DND-41 (cell line): ENCODE results near the gene UGDH.

Experiments used
- ATAC-seq: fragments of 200-7000 bp; cut with Tn5 transposase; 3 replicates; pipeline ENCODE4 v1.9.1; 2021; ENCODE audit warnings: low read depth; ENCODE audit not compliant: insufficient read depth
- DNase-seq: peaks from one replicate; pipeline ENCODE4 v3.0.0-alpha.2; 2020
- H2AFZ ChIP-seq: 2 replicates; pipeline ENCODE4 v1.6.0; 2012; ENCODE audit warnings: low read depth, low read length
- H3K27ac ChIP-seq: 2 replicates; pipeline ENCODE4 v1.5.1; 2012; ENCODE audit warnings: low read length, inconsistent platforms
- H3K27me3 ChIP-seq: fragments of 200-600 bp; sonication (generic); 2 replicates; pipeline ENCODE4 v1.6.0; 2012; ENCODE audit warnings: low read length, mild to moderate bottlenecking, inconsistent platforms; ENCODE audit not compliant: insufficient read depth, poor library complexity
- H3K36me3 ChIP-seq: 2 replicates; pipeline ENCODE4 v1.5.1; 2012; ENCODE audit warnings: low read length, inconsistent platforms; ENCODE audit not compliant: insufficient read depth
- H3K4me1 ChIP-seq: 2 replicates; pipeline ENCODE4 v1.5.1; 2012; ENCODE audit warnings: mild to moderate bottlenecking, low read length; ENCODE audit not compliant: insufficient read depth
- H3K4me2 ChIP-seq: 2 replicates; pipeline ENCODE4 v1.6.0; 2012; ENCODE audit warnings: mild to moderate bottlenecking, moderate library complexity, low read length, inconsistent platforms; ENCODE audit not compliant: insufficient read depth
- H3K4me3 ChIP-seq, 2 experiments: fragments of 200-600 bp in 1 of 2; shearing (Covaris generic) in 1 of 2; 2 replicates each; pipeline ENCODE4 v1.5.1; 2012 to 2016; ENCODE audit warnings: inconsistent platforms in 2 of 2, low read length in 2 of 2, mild to moderate bottlenecking in 2 of 2, low read depth in 1 of 2, moderate library complexity in 1 of 2
- H3K79me2 ChIP-seq: 2 replicates; pipeline ENCODE4 v1.6.0; 2012; ENCODE audit warnings: low read length, inconsistent platforms; ENCODE audit not compliant: insufficient read depth
- H3K9ac ChIP-seq: 2 replicates; pipeline ENCODE4 v1.6.0; 2012; ENCODE audit warnings: low read depth, mild to moderate bottlenecking, inconsistent platforms, low read length, moderate library complexity
- H3K9me3 ChIP-seq: 2 replicates; pipeline ENCODE4 v1.5.1; 2012; ENCODE audit warnings: low read length, moderate library complexity, mild to moderate bottlenecking, inconsistent platforms; ENCODE audit not compliant: insufficient read depth, severe bottlenecking
- H4K20me1 ChIP-seq: 2 replicates; pipeline ENCODE4 v1.6.0; 2012; ENCODE audit warnings: low read length; ENCODE audit not compliant: insufficient read depth
- EZH2 ChIP-seq: IDR thresholded peaks from 3 replicates; pipeline ENCODE4 v1.6.1; 2012; ENCODE audit warnings: borderline replicate concordance, low read depth, mild to moderate bottlenecking, moderate library complexity, low read length, inconsistent platforms; ENCODE audit not compliant: severe bottlenecking
- TF ChIP-seq, protein P1 (sequence below): IDR thresholded peaks from 2 replicates; pipeline ENCODE4 v1.5.1; 2012; ENCODE audit warnings: borderline replicate concordance, low read length, moderate library complexity, mild to moderate bottlenecking; ENCODE audit not compliant: poor library complexity, severe bottlenecking; ENCODE audit errors: extremely low read depth

Gene UGDH

GRCh38 chr4:39456946-39457763, 70.1 kb downstream of the UGDH start:
- peaks cover 64% of the 10 kb centered on the region for H3K36me3 ChIP-seq
- H4K20me1 ChIP-seq = peaks cover 53% of the 10 kb centered on the region
- H3K9ac ChIP-seq = peak overlapping the region; percentile 88
- H2AFZ ChIP-seq = no peak overlapping the region
- H3K27me3 ChIP-seq = no peaks in the 10 kb centered on the region
- DNase-seq (no peak), ATAC-seq (no peak)
- no peaks in the 10 kb centered on the region for H3K9me3 ChIP-seq
- TF ChIP-seq, protein P1, sequence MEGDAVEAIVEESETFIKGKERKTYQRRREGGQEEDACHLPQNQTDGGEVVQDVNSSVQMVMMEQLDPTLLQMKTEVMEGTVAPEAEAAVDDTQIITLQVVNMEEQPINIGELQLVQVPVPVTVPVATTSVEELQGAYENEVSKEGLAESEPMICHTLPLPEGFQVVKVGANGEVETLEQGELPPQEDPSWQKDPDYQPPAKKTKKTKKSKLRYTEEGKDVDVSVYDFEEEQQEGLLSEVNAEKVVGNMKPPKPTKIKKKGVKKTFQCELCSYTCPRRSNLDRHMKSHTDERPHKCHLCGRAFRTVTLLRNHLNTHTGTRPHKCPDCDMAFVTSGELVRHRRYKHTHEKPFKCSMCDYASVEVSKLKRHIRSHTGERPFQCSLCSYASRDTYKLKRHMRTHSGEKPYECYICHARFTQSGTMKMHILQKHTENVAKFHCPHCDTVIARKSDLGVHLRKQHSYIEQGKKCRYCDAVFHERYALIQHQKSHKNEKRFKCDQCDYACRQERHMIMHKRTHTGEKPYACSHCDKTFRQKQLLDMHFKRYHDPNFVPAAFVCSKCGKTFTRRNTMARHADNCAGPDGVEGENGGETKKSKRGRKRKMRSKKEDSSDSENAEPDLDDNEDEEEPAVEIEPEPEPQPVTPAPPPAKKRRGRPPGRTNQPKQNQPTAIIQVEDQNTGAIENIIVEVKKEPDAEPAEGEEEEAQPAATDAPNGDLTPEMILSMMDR = no peak
- TF ChIP-seq EZH2 = no peak
- H3K4me2 ChIP-seq = peak overlapping the region; percentile 80
- H3K79me2 ChIP-seq = peaks cover 54% of the 10 kb centered on the region
- H3K4me3 ChIP-seq = peak overlapping the region; percentile 81 to 88; a peak in 3 of 4 replicates
- H3K4me1 ChIP-seq = peaks cover 42% of the 10 kb centered on the region
- peak overlapping the region; percentile 88; the same call in 1 of the 2 replicates for H3K27ac ChIP-seq

- Histone ChIP-seq H3K79me2 (peaks cover 47% of the 10 kb centered on the region), H3K27me3 (no peaks in the 10 kb centered on the region), H3K4me2 (peak overlapping the region; percentile 80; the same call in 1 of the 2 replicates), H3K9me3 (no peaks in the 10 kb centered on the region), H3K9ac (no peak overlapping the region), H2AFZ (no peak overlapping the region), H3K4me1 (peaks cover 33% of the 10 kb centered on the region), H3K27ac (no peak overlapping the region), H3K36me3 (peaks cover 73% of the 10 kb centered on the region), H3K4me3 (no peak overlapping the region), H4K20me1 (peaks cover 60% of the 10 kb centered on the region)
- no peak for TF ChIP-seq EZH2
- TF ChIP-seq, protein P1 = no peak
- DNase-seq (no peak), ATAC-seq (no peak)
Observed at GRCh38 chr4:39455486-39455885, 71.8 kb downstream of the UGDH start.

GRCh38 chr4:39453738-39454137, 73.5 kb downstream of the UGDH start:
- no peak for DNase-seq
- Histone ChIP-seq H2AFZ (no peak overlapping the region), H3K9ac (no peak overlapping the region), H3K36me3 (peaks cover 73% of the 10 kb centered on the region), H3K79me2 (peaks cover 36% of the 10 kb centered on the region), H3K27ac (no peak overlapping the region), H3K4me2 (no peak overlapping the region), H4K20me1 (peaks cover 60% of the 10 kb centered on the region), H3K9me3 (no peaks in the 10 kb centered on the region), H3K27me3 (no peaks in the 10 kb centered on the region), H3K4me3 (no peak overlapping the region), H3K4me1 (peaks cover 27% of the 10 kb centered on the region)
- ATAC-seq = no peak
- TF ChIP-seq, protein P1 = no peak
- TF ChIP-seq EZH2 = no peak
